Stimulated activated CD8-positive, alpha-beta memory T cell treated with anti-CD3 and anti-CD28 coated beads, Interleukin-2, amount 100 ng/mL, for 48 hours (primary cell): Measurements from ENCODE around the gene SNAPC1.
"Not testable (repeated sequence)": the region's sequence is repeated elsewhere in the genome, so short reads cannot be mapped to it uniquely, and the experiment has no call there.

Experiments used
- DNase-seq, 2 donors: peaks; one replicate each; pipeline ENCODE4 v3.0.0-alpha.2; 2020; ENCODE audit warnings: low read depth in 2 of 2

SNAPC1 gene, protein sequence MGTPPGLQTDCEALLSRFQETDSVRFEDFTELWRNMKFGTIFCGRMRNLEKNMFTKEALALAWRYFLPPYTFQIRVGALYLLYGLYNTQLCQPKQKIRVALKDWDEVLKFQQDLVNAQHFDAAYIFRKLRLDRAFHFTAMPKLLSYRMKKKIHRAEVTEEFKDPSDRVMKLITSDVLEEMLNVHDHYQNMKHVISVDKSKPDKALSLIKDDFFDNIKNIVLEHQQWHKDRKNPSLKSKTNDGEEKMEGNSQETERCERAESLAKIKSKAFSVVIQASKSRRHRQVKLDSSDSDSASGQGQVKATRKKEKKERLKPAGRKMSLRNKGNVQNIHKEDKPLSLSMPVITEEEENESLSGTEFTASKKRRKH

DNA sequence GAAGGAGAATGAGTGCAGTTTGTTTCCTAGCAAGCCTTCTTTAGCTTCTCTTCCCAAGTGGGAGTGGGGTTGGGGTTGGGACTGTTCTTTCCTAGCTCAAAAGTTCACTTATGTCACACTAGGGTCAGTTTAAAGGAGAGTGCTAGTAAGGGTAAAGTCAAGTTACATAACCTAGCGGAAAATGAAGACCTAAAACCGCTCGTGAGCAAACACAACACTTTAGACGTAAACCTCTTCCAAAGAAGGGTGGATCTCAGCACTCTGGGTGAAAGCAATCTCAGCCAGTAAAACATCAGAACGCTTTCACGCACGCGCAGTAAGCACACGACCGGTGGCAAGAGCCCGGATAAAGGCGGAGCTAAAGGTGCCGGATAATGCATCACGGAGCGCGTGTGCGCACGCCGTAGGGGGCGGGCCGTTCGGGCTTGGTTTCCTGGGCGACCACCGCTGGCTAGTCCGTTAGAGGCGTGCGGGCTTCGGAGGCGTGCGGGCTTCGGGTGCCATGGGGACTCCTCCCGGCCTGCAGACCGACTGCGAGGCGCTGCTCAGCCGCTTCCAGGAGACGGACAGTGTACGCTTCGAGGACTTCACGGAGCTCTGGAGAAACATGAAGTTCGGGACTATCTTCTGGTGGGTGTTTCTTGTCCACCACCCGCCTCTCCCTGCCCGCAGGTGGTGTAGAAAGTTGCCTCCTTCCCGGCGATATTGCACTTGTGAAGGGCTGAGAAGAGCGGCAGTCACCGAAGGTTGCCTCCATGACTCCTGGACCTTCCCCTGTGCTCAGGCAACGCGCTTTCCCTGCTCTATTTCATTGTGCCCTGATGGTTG, at the start of gene SNAPC1:
SNAPC1 (plus strand) TSS at position 462 of the 828 bp plus-strand sequence; CDS start at position 503, 41 bp downstream.
- DNase-seq, result peak; percentile 94 to 96

- no peak for DNase-seq
Measured at GRCh38 chr14:61713724-61714437, 48.3 kb upstream of the SNAPC1 start.

DNA sequence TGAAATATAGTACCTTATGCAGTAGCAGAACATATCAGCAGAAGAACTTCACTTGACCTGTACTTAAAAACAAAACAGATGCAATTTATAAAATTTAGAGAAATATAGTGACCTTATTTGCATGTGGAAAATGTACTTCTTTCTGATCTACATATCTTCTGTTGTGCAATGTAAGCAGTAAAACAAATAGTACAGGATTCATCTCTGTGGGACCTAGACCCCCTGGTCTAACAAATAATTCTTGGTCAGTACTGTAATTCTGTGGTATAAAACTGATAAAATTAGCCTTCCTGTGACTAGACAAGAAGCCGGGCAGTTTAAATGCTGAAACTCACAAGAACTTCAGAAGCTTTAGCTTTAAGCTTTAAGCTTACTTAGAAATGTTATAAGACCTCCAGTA, 45.3 kb upstream of the SNAPC1 start:
- no peak for DNase-seq

- DNase-seq, result no peak
Measured at GRCh38 chr14:61718039-61718438, 44.2 kb upstream of the SNAPC1 start.

GRCh38 chr14:61719344-61720293, 42.6 kb upstream of the SNAPC1 start:
- no peak for DNase-seq

DNA sequence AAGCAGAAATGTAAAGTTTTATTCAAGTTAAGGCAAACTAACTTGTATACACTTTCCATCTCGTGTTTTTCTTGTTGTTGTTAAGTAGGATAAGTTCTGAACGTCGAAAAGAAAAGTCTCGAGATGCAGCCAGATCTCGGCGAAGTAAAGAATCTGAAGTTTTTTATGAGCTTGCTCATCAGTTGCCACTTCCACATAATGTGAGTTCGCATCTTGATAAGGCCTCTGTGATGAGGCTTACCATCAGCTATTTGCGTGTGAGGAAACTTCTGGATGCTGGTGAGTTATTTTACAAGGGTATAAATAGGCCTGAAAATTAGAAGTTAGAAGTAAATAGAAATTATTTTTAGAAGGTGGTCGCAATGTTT, 41.9 kb upstream of the SNAPC1 start:
- DNase-seq, result no peak

GRCh38 chr14:61720741-61721140, 41.5 kb upstream of the SNAPC1 start:
- no peak for DNase-seq

DNA sequence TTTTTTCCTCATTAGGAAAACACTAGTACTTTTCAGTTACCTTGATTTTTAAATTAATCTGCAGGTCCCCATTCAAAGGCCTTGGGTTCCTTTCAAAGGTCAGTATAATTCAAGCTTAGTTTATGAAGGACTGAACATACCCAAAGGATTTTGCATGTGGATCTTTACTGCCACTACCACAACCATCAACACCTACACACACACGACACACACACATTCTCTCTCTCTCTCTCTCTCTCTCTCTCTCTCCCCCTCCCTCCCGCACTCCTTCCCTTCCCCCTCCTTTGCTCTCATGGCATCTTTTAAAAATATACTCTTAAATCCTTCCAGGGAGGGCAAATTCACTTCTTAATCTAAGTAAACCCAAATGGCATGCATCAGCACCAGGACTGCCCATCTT, 38.1 kb upstream of the SNAPC1 start:
- DNase-seq, result no peak

GRCh38 chr14:61726778-61727658, 35.2 kb upstream of the SNAPC1 start:
- no peak for DNase-seq

- DNase-seq, result no peak
Measured at GRCh38 chr14:61730756-61731373, 31.4 kb upstream of the SNAPC1 start.

- no peak for DNase-seq
Measured at GRCh38 chr14:61733972-61734371, 28.2 kb upstream of the SNAPC1 start.

DNA sequence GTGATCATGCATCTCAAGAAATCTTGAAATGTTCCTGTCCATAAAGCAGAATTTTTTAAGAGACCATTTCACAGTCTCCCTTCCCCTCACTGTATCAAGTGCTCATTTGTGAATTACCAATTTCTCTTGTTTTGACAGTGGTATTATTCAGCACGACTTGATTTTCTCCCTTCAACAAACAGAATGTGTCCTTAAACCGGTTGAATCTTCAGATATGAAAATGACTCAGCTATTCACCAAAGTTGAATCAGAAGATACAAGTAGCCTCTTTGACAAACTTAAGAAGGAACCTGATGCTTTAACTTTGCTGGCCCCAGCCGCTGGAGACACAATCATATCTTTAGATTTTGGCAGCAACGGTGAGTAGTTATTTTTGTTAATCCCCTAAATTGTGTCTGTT, 25.5 kb upstream of the SNAPC1 start:
- no peak for DNase-seq

DNA sequence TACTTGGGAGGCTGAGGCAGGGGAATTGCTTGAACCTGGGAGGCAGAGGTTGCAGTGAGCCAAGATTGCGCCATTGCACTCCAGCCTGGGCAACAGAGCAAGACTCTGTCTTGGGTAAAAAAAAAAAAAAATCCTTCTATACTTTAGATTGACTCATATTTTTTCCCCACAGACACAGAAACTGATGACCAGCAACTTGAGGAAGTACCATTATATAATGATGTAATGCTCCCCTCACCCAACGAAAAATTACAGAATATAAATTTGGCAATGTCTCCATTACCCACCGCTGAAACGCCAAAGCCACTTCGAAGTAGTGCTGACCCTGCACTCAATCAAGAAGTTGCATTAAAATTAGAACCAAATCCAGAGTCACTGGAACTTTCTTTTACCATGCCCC, 24.3 kb upstream of the SNAPC1 start:
- no peak for DNase-seq

- no peak for DNase-seq
Measured at GRCh38 chr14:61739133-61739532, 23.1 kb upstream of the SNAPC1 start.

DNA sequence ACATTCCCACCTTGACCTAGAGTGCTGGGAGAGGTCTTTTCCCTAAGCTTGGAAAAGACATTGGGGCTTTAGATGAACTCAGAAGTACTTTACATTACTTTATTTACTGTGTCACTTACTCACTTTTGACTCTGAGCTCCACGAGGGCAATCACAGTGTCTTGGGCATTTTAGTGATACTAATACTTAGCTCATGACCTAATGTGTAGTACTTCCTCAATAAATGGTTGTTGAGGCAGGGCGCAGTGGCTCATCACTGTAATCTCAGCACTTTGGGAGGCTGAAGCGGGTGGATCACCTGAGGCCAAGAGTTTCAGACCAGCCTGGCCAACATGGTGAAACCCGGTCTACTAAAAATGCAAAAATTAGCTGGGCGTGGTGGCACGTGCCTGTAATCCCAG, 19.8 kb upstream of the SNAPC1 start:
- DNase-seq, result no peak

DNA sequence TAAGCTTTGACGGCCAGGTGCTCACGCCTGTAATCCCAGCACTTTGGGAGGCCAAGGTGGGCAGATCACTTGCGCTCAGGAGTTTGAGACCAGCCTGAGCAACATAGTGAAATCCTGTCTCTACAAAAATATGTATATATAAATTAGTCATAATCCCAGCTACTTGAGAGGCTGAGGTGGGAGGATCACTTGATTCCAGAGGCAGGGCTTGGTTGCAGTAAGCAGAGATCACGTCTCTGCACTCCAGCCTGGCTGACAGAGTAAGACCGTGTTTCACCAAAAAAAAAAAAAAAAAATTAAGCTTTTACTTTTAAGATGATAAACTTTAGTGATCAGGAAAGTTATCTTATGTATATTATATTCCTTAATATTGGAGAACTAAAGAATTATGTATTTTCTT, 18.0 kb upstream of the SNAPC1 start:
- no peak for DNase-seq

DNA sequence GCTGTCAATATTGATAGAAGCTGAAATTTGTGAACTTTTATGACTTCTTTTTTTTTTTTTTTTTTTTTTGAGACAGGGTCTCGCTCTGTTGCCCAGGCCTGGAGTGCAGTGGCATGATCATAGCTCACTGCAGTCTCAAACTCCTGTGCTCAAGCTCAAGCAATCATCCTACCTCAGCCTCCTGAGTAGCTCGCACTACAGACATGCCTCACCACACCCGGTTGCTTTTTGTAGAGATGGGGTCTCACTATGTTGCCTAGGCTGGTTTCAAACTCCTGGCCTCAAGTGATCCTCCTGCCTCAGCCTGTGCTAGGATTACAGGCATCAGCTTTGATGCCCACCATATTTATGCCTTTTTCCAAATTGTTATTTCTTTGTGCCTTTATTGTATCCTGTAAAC, 15.9 kb upstream of the SNAPC1 start:
- DNase-seq, result not testable (repeated sequence)

DNA sequence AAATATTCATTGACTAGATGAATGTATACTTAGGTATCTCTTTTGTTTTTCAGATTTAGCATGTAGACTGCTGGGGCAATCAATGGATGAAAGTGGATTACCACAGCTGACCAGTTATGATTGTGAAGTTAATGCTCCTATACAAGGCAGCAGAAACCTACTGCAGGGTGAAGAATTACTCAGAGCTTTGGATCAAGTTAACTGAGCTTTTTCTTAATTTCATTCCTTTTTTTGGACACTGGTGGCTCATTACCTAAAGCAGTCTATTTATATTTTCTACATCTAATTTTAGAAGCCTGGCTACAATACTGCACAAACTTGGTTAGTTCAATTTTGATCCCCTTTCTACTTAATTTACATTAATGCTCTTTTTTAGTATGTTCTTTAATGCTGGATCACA, 15.3 kb upstream of the SNAPC1 start:
- no peak for DNase-seq

DNA sequence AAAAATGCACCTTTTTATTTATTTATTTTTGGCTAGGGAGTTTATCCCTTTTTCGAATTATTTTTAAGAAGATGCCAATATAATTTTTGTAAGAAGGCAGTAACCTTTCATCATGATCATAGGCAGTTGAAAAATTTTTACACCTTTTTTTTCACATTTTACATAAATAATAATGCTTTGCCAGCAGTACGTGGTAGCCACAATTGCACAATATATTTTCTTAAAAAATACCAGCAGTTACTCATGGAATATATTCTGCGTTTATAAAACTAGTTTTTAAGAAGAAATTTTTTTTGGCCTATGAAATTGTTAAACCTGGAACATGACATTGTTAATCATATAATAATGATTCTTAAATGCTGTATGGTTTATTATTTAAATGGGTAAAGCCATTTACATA, 14.9 kb upstream of the SNAPC1 start:
- no peak for DNase-seq

DNA sequence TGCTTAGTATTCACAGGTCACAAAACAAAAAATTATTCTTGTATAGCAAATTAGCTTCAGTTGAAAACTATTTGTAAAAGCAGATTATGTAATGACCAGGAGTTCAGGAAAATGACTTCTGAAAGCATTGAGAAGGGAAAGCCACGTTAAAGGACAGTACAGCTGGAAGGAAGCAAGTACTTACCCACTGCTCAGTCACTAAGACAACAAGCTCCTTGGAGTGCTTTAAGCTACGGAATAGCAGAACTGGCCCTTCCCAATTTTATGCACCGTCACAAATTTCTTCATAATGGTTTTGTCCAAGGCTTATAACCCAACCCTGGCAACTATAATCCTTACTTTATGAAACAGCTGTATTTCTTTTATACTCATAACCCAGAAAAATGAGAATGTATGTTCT, 13.0 kb upstream of the SNAPC1 start:
- DNase-seq, result no peak
